ENCODE results near the gene PPP1R3G. TPM values are rescaled to one million over a fixed set of nuclear protein-coding genes. Genes with fewer than 3 reads are reported as not detected.
"Not testable (repeated sequence)": the region's sequence is repeated elsewhere in the genome, so short reads cannot be mapped to it uniquely, and the experiment has no call there.

PPP1R3G gene
- total RNA-seq, 1 donor from 2014 or later: 2.5 TPM

GRCh38 chr6:5112066-5112799 lies 27.1 kb downstream of the PPP1R3G start:
- no peak overlapping the region for H3K4me3 ChIP-seq (ENCODE audit: low read depth, low read length)
- no peak for DNase-seq (ENCODE audit: low read depth)
- TF ChIP-seq CTCF (conservative IDR thresholded peaks at IDR 0.05; ENCODE audit: low read depth, low read length): no peak

- DNase-seq (ENCODE audit: low read depth): no peak
- no peak for TF ChIP-seq CTCF (conservative IDR thresholded peaks at IDR 0.05; ENCODE audit: low read depth, low read length)
- no peak overlapping the region for H3K4me3 ChIP-seq (ENCODE audit: low read depth, low read length)
Observed at GRCh38 chr6:5113096-5113495, 28.0 kb downstream of the PPP1R3G start.

- H3K4me3 ChIP-seq (ENCODE audit: low read depth, low read length): no peak overlapping the region
- DNase-seq (ENCODE audit: low read depth): no peak
- TF ChIP-seq CTCF (conservative IDR thresholded peaks at IDR 0.05; ENCODE audit: low read depth, low read length): no peak
Observed at GRCh38 chr6:5115168-5115567, 30.0 kb downstream of the PPP1R3G start.

- no peak overlapping the region for H3K4me3 ChIP-seq (ENCODE audit: low read depth, low read length)
- no peak for DNase-seq (ENCODE audit: low read depth)
- TF ChIP-seq CTCF (conservative IDR thresholded peaks at IDR 0.05; ENCODE audit: low read depth, low read length): no peak
Observed at GRCh38 chr6:5116243-5116991, 31.3 kb downstream of the PPP1R3G start.

GRCh38 chr6:5119090-5119951 lies 34.2 kb downstream of the PPP1R3G start:
- TF ChIP-seq CTCF (conservative IDR thresholded peaks at IDR 0.05; ENCODE audit: low read depth, low read length): no peak
- DNase-seq (ENCODE audit: low read depth): no peak
- no peak overlapping the region for H3K4me3 ChIP-seq (ENCODE audit: low read depth, low read length)

GRCh38 chr6:5120011-5120410 lies 34.9 kb downstream of the PPP1R3G start:
- no peak for TF ChIP-seq CTCF (conservative IDR thresholded peaks at IDR 0.05; ENCODE audit: low read depth, low read length)
- DNase-seq (ENCODE audit: low read depth): no peak
- H3K4me3 ChIP-seq (ENCODE audit: low read depth, low read length): no peak overlapping the region

GRCh38 chr6:5120543-5120942 lies 35.4 kb downstream of the PPP1R3G start:
- not testable (repeated sequence) for H3K4me3 ChIP-seq (ENCODE audit: low read depth, low read length); DNase-seq (ENCODE audit: low read depth)

Measured in epithelial cell of proximal tubule (primary cell).